Epithelial cell of esophagus (primary cell): Measurements from ENCODE around the gene PIP4P1.

ENCODE experiments used
- DNase-seq: peaks from one replicate; pipeline ENCODE4 v3.0.0; 2010; ENCODE audit warnings: low read depth
- H3K4me3 ChIP-seq: 2 replicates; pipeline ENCODE4 v1.5.1; 2011; ENCODE audit warnings: mild to moderate bottlenecking, low read length, control low read depth
- TF ChIP-seq, protein P1 (sequence below): IDR thresholded peaks from 2 replicates; pipeline ENCODE4 v1.5.1; 2011; ENCODE audit warnings: low read depth, mild to moderate bottlenecking, low read length, control low read depth, inconsistent platforms; ENCODE audit not compliant: insufficient read depth; ENCODE audit errors: missing control alignments

The PIP4P1 gene

DNA sequence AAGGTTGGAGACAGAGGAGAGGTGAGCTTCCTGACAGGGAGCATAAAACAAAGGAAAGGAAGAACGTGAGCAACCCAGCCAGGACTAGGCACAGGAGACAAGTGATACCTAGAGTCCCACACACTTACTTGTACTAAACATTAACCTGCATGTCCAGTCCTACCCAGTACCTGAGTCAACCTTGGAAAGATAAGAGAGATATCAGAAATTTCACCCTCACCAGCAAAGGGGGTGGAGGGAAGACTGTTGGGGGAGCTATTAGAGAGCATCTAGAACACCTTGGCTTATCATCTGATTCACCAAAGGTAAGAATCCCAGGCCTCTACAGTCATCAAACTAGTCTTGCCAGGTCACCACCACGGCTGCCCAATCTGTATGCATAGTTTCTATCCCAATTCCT lies 36.4 kb downstream of the PIP4P1 start:
- DNase-seq: no peak
- H3K4me3 ChIP-seq: no peak overlapping the region
- TF ChIP-seq, protein P1, sequence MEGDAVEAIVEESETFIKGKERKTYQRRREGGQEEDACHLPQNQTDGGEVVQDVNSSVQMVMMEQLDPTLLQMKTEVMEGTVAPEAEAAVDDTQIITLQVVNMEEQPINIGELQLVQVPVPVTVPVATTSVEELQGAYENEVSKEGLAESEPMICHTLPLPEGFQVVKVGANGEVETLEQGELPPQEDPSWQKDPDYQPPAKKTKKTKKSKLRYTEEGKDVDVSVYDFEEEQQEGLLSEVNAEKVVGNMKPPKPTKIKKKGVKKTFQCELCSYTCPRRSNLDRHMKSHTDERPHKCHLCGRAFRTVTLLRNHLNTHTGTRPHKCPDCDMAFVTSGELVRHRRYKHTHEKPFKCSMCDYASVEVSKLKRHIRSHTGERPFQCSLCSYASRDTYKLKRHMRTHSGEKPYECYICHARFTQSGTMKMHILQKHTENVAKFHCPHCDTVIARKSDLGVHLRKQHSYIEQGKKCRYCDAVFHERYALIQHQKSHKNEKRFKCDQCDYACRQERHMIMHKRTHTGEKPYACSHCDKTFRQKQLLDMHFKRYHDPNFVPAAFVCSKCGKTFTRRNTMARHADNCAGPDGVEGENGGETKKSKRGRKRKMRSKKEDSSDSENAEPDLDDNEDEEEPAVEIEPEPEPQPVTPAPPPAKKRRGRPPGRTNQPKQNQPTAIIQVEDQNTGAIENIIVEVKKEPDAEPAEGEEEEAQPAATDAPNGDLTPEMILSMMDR: no peak

DNA sequence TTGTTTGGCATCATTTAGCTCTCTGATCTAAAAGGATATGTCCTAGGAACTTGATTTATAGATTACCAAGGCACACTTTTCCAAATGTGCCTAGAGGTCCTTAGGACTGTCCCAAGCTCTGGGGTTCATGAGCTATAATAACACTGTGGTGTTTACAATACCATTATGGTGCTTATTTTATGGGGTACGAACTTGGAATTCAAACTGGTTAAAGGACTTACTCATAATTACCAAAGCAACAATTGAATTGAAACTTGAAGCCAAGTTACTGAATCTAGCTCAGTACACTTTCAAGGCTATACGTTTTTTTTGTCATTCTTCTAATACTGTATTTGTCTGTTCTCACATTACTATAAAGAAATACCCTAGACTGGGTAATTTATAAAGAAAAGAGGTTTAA lies 38.3 kb downstream of the PIP4P1 start:
- TF ChIP-seq, protein P1: no peak
- H3K4me3 ChIP-seq: no peak overlapping the region
- no peak for DNase-seq

DNA sequence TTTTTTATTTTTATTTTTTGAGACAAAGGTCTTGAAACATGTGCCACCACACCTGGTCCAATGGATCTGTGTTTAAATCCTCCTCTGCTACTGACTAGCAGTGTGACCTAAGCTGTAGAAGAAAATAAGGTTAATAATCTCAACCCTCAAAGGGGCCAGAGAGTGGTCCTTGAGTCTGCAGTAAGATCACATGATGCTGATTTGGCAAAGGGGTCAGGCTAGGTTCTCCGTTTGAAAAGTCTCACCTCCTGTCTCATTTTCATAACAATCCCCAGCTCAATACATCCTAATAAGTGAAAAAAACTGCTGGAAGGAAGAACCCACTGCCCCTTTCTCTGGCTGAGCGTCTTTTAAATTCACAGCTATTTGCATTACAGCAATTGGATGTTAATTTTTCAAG lies 40.0 kb downstream of the PIP4P1 start:
- H3K4me3 ChIP-seq: no peak overlapping the region
- TF ChIP-seq, protein P1: no peak
- DNase-seq: no peak

DNA sequence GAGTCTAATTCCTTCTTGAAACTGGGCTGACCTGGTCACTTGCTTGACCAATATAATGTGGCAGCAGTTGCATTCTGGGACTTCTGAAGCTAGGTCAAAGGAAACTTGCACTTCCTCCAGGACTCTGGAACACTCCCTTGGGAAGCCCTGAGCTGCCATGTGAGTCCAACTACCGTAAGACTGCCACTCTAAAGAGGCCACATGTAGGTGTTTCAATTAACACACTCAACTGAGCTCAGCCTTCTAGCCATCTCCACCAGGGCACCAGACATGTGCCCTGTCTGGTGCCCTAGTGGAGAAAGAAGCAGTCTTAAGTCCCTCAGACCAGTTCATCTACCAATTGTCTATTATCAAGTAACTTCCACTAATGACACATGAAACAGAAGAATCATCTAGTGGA lies 41.8 kb downstream of the PIP4P1 start:
- TF ChIP-seq, protein P1: no peak
- no peak for DNase-seq
- no peak overlapping the region for H3K4me3 ChIP-seq

- DNase-seq: no peak
- TF ChIP-seq, protein P1: no peak
- no peak overlapping the region for H3K4me3 ChIP-seq
These were observed 42.7 kb downstream of the PIP4P1 start for GRCh38 chr14:20418501-20418909.

DNA sequence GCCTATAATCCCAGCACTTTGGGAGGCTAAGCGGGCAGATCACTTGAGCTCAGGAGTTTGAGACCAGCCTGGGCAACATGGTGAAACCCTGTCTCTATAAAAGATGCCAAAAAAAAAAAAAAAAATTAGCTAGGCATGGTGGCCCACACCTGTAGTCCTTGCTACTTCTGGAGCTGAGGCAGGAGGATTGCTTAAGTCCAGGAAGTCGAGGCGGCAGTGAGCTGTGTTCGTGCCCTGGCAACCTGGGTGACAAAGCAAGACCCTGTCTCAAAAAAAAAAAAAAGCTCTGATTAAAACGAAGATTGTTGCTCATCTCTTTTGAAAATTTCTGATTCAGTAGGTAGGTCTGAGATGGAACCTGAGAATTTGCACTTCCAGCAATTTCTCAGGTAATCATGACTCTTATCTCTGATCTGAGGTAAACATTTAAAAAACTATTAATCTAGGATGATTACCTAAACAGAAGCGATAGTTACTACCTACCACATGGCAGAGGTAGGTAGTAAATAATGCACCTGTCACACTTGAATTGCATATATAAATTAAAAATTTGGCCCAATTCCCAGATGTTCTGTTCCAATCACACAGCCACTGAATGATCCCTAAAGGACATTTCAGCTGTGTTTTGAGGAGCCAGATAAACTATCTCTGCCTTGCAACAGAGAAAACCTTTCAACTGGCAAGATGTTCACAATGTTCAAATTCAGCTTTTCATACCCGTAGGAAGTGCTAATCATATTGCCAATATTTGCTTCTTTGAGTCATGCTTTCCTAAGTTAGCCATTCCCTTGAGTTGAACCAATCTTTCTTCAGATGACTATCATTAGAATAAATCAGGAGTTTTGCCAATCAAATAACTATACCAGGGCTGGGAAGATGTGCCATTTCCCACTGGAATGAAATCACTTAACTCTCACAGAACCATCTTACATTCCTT lies 43.7 kb downstream of the PIP4P1 start:
- no peak for DNase-seq
- TF ChIP-seq, protein P1: no peak
- no peak overlapping the region for H3K4me3 ChIP-seq

GRCh38 chr14:20416223-20416622 lies 45.0 kb downstream of the PIP4P1 start:
- no peak for DNase-seq
- TF ChIP-seq, protein P1: no peak
- no peak overlapping the region for H3K4me3 ChIP-seq
